Measurements from ENCODE around the gene BIRC5.

DNA sequence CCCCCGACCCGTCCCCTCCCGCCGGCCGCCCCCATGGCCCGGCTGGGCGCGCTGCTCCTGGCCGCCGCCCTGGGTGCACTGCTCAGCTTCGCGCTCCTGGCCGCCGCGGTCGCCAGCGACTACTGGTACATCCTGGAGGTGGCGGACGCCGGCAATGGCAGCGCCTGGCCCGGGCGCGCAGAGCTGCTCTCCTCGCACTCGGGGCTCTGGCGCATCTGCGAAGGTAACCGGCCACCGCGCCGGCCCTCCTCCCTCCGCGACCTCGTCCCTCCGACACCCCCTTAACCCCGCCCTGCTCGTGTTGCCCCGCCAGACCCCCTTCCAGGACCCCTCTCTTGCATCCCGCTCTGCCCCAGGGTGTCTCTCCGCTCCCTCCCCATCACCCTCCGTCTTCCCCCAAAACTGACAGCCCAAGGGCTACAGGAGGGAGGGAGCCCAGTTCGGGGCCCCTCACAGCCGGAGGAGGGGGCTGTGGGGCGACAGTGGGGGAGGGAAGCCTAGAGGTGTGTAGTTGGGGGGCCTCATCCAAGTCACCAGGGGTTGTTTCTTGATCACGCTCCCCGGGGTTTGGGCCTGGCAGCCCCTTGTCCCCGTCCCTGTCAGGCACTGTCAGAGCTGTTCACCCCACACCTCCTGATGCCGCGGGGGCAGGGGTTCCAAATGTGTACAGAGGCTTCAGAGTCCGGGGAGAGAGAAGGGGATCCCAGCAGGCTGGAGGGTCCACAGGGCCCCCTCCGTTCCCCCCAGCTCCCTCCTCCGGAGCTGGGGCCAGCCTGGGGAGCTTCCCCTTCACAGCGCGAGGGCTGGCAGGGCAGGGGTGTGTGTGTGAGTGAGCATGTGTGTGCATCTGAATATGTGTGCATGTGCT, 18.2 kb downstream of the BIRC5 start:
- TF ChIP-seq POLR2A (IDR thresholded peaks at IDR 0.05; ENCODE audit: low read depth, low read length) (no peak), POLR2AphosphoS5 (IDR thresholded peaks at IDR 0.05; ENCODE audit: low read depth, low read length) (no peak)
